ENCODE data around the gene ARID2.

DNA sequence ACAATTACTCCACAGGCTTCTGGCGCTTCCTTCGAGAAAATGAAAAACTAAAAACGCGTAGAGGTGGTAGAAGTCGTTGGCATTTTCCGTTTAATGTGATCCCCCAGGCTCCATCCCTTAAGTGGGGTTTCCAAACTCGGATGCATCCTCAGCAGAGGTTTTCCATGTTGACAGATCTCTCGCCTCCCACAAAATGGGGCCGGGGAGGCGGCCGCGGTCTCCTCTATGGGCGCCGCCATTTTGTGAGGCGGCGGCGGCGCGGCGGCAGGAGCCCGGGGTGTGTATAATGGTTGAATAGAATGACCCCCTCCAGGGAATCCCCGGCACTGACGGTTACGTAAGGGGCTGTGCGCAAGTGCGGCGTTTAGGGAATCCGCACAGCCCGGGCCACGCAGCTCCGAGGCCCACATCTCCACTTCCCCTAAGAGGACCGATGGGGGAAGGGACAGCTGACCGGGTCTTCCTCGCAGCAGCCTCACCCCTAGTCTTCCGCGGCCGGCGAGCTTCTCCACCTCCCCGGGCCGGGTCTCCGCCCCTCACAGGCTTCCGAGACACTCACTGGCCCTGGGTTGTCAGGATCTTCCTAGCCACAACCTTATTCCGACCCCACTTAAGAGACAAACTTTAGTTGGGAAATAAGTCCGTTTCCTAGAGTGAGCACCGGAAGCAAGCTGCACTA is 2.1 kb upstream of the ARID2 start:
- TF ChIP-seq, protein P1, sequence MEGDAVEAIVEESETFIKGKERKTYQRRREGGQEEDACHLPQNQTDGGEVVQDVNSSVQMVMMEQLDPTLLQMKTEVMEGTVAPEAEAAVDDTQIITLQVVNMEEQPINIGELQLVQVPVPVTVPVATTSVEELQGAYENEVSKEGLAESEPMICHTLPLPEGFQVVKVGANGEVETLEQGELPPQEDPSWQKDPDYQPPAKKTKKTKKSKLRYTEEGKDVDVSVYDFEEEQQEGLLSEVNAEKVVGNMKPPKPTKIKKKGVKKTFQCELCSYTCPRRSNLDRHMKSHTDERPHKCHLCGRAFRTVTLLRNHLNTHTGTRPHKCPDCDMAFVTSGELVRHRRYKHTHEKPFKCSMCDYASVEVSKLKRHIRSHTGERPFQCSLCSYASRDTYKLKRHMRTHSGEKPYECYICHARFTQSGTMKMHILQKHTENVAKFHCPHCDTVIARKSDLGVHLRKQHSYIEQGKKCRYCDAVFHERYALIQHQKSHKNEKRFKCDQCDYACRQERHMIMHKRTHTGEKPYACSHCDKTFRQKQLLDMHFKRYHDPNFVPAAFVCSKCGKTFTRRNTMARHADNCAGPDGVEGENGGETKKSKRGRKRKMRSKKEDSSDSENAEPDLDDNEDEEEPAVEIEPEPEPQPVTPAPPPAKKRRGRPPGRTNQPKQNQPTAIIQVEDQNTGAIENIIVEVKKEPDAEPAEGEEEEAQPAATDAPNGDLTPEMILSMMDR (IDR thresholded peaks at IDR 0.05): no peak
- no peak for TF ChIP-seq ZFX (IDR thresholded peaks at IDR 0.05; ENCODE audit: borderline replicate concordance)

All from 22Rv1 (cell line).